Measurements from ENCODE around the gene SLC6A18.

The SLC6A18 gene

DNA sequence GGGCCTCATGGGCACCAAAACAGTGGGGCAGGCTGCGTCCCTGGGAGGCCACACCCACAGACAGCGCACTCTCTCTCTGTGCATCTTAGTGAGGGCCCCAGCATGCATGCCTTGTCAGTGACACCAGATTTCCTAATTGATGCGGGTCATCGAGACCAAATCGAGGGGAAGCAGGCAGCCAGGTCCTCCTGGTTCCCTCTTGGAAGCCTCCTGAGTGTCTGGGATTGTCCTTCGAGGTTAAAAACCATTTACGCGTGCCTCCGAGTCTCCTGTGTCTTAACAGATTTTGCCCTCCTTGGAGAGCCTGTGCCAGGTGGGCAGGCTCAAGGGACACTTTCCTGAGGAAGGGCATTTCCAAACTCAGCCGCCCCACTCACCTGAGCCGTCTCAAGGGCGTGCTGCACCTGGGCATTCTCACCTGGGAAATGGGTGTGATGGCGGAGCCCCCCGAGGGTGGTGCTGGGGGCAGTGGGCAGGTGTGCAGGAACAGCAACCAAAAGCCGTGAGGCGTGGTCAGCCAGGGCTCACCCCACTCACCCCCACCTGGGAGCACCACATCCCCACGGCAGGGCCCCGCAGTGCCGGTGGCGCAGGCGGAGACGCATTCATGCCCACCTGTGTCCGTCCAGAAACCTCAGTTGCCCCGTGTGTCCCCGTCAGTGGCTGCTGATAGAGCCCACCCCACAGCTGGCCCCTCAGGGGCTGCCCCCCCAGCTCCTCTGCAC, 21.1 kb upstream of the SLC6A18 start:
- DNase-seq, result no peak

DNA sequence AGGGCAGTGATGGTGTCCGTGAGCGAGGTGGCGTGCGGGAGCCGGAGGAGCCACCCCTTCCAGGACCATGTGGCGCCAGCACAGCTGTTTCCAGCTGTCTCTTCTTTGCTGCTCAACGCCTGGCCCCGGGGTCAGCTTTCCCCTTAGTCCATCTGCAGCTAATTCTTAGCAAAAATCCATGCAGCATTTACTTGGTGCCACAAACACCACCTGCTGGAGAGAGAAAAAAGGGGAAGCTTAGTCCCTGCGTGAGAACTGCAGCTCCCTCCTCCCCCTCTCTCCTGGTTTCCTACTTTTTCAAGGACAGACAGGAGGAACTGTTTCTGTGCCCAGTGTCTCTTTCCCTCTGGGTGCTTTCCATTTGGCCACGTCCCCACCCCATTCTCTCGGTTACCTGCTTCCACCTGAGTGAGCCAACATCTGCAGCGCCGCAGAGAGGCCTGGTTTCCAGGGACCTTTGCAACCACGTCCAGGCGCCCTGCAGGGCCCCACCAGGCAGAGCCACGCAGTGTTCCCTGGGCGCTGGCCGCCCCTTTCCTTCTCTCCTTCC, 20.4 kb upstream of the SLC6A18 start:
- DNase-seq, result no peak

DNA sequence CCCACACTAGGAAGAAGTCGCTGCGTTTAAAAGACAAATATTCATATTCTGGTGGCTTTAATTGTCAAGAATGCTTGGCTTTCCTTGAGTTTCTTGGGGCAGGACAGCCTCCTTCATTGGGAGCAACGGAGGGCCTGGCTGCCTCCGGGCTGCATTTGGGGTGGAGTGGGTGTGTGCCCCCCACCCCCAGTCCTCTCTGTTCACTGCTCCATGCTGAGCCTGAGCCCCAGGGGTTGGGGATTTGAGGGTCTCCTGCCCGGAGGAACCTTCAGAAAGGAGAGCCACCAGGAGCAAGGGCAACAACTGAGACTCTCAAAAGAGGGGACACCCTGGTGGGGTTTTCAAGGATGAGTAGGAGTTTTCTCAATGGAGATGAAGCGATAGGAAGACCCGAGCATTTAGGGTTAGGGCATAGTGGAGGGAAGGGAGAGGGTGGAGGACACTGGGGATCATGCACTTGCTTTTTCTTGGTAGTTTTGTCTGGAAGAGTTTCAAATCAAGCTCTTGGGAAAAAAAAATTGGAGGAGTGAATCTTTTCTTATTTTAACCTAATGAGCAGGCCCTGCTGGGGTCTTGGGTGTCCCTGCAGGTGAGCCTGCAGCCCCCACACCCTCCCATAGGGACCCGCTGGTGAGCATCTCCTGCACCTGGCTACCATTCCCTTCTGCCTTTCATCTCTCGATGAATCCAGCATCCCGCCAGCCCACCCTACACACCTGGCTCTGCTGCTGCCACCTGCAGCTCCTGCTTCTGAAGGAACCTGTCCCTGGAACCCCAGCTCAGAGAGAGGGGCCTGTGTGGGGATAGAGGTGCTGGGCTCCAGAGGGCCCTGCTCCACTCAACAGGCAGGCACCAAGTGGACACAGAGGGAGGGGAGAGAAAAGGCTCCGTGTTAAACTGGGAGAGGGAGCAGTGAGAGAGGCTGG, 19.7 kb upstream of the SLC6A18 start:
- DNase-seq, result no peak

DNA sequence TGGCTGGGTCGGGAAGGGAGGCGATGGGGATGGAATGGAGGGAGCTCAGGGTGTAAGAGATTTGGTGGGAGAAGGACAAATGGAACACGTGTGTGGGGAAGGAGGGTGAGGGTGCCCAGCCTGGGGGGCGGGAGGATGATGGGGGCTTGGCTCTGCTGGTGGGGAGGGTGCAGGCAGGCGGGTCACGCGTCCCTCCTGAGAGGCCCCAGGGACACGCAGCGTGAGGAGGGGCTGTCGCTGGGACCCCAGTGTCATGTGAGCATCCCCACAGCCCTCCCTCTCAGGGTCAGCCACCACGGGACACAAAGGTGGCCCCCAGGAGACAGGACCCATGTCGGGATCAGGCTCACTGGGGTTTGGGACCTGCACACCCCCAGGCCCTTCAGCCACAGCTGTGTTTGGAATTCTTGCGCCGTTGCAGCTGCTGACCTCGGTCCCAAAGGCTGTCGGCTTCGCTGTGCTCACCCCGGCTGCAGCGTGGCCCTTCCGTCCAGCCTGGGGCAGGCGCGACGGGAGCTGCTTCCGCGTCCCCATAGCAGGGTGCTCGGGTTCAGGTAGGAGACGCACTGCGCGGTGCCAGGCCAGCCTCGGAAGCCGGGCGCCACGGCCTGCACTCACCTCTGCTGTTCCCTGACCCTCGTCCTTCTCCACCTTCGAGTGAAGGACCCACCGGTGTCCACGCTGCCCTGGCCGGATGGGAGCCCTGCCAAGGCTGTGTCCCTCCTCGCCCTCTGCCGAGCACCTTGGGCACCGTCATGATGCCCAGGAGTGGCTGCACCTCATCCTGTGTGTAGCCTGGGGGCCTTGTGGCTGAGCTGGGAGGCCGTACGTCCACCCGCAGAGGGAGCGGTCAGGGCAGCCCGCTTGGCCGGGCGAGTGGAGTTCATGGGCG, 18.4 kb upstream of the SLC6A18 start:
- DNase-seq, result no peak

DNA sequence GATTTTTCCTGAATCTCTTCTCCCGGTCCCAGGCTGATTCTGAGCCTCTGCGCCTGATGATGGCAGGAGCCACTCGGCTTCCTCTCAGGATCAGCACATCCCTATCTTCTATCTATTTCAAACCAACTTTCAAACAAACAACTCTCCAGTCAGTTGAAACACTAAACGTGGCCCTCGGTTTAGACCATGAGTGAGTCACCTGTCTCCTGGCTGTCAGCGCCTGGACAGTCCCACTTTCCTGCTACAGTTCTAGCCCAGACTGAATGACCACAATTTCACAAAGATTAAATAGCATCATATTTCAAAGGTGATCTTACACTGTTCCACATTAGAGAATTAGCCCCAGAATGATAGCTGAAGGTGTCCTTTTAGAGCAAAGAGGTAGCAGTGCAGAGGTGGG, 17.6 kb upstream of the SLC6A18 start:
- no peak for DNase-seq

DNA sequence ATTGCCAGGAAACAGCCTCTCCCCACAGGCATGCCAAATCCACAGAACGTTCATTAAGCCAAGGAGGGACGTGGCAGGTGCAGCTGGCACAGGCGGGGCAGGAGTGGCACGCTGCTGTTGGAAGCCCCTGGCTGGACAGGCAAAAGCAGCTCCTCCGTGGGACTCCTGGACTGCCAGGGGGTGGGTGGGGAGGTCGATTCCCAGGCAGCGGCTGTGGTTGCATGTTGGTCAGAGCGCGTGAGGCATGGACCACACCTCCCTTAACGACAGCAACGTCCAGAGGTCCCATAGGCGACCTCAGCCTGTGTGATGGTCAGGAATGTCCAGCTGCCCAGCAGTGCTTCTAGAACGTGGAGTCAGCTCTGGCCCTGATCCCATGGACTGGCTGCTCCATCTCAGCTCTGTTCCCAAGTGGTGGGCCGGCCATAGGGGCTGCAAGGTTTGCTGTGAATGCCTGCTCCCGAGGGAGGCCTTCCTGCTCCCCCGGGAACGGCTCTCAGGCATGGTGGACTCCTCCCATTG, 16.9 kb upstream of the SLC6A18 start:
- DNase-seq, result no peak

DNA sequence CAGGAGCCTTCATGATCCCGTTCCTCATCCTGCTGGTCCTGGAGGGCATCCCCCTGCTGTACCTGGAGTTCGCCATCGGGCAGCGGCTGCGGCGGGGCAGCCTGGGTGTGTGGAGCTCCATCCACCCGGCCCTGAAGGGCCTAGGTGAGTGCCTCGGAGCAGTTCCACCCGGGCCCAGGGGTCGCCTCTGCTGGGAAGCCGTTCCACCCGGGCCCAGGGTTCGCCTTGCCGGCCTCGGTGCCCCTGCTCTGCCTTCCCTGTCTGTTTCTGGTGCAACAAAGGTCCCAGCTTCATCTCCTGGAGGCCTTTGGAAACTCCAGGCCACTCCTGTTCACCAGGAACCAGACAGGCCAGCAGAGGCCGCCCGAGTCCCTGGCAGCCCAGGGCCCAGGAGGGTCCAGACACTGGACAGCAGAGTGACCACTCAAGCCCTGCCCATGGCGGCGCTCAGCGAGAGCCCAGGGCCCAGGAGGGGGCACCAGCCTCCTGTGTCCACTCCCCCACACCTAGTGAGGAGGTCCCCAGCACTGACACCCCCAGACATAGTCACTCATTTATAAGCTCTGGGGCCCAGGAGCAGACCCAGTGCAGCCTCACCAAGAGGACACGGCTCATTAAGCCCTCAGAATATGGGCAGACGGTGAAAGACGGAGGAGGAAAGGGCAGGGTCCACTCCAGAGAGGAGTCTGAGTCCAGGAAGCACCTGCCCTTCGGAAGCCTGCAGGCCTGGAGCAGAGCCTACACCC, 16.3 kb upstream of the SLC6A18 start:
- DNase-seq, result no peak

DNA sequence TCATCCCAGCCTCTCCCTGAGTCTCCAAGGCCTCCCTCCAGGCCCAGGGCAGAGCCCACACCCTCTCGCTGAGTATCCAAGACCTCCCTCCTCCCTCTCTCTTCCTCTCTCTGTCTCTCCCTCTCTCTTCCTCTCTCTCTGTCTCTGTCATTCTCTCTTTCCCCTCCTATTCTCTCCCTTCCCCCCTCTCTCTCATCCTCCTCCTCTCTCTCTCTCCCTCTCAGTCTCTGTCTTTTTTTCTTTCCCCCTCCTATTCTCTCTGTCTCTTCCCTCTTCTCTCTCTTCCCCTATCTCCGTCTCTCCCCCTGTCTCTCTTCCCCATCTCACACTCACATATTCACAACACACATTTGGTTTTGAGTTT, 15.7 kb upstream of the SLC6A18 start:
- no peak for DNase-seq

DNA sequence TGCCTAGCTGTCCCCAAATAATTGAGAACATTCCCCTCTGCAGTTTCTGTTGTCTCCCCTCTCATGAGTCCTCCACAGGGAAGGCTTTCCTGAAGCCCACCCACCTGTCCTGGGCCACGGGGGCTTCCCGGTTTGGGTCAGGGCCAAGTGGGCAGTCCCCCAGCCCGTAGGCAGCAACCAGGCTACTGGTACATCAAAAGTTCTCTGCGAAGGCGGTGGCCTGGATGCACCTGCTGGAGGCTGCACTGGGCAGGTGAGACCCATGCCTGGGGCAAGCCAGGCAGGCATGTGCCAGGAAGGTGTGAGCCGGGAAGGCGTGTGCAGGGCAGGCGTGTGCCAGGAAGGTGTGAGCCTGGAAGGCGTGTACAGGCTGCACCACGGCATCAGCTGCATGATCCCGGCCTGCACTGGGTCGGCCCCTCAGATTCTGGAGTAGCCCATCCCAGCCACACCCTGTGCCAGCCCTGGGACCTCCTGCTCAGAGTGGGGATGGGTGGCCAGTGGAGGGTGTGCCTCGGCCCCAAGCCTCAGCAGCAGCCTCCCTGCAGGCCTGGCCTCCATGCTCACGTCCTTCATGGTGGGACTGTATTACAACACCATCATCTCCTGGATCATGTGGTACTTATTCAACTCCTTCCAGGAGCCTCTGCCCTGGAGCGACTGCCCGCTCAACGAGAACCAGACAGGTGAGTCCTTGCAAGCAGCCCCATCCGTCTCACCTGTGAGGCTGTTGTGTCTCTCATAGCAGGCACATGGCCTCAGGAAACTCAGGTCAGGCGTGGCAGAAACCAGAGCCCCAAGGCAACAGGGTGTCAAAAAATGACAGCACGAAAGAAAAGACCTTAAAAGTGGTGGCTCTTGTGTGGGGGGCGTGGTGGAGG, 15.0 kb upstream of the SLC6A18 start:
- no peak for DNase-seq

DNA sequence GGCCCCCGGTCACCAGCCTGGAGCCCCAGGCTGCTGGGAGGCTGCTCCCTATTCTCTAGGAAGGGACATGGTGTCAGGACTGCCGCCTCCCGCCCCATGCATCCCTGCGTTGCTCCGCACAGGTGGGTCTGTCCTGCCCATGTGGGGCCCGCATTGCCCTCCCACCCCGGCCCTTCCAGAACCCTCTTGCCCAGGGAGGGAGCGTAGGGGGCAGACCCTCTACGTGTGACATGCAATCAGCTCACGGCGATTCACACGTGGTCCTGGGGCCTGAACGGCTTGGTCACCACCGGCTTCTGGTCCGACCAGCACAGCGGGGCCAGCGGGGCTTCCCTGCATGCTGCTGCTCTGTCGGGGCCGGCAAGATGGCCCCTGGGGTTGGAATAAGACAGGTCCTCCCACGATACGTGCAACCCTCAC, 14.3 kb upstream of the SLC6A18 start:
- no peak for DNase-seq

DNA sequence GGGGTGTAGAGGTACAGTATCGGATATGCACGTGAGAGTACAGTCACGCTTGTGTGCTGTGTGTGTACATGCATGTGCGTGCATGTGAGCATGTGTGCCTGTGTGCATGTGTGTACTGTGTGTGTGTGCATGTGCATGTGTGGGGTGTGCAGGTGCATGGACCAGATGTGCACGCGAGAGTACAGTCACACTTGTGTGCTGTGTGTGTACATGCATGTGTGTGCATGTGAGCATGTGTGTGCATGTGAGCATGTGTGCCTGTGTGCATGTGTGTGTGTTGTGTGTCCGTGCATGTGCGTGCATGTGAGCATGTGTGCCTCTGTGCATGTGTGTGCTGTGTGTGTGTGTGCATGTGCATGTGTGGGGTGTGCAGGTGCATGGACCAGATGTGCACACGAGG, 13.5 kb upstream of the SLC6A18 start:
- DNase-seq, result no peak

DNA sequence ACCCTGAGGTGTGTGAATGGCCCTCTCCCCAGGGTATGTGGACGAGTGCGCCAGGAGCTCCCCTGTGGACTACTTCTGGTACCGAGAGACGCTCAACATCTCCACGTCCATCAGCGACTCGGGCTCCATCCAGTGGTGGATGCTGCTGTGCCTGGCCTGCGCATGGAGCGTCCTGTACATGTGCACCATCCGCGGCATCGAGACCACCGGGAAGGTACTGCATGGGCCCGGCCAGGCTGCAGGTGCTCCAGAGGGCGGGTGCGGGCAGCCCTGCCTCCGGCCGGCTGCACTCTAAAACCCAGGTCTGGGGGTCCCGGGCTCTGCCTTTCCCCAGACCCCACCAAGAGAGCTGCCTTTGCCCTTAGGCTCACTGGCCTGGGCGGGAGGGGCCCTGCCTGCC, 12.9 kb upstream of the SLC6A18 start:
- DNase-seq, result no peak

DNA sequence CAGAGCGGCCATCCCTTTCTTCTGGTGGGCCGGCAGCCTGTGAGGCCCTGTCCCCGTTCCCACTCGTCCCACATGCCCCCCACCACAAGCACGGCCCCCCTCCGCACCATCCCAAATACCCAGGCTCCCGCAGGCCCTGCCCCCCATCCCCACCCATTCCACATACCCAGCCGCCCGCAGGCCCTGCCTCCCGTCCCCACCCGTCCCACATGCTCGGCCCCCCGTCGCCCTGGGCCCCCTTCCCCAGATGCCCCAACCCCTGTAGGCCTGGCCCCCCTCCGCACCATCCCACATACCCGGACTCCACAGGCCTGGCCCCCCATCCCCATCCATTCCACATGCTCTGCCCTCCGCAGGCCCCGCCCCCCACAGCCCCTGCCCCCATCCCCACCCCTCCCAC, 12.3 kb upstream of the SLC6A18 start:
- no peak for DNase-seq

DNA sequence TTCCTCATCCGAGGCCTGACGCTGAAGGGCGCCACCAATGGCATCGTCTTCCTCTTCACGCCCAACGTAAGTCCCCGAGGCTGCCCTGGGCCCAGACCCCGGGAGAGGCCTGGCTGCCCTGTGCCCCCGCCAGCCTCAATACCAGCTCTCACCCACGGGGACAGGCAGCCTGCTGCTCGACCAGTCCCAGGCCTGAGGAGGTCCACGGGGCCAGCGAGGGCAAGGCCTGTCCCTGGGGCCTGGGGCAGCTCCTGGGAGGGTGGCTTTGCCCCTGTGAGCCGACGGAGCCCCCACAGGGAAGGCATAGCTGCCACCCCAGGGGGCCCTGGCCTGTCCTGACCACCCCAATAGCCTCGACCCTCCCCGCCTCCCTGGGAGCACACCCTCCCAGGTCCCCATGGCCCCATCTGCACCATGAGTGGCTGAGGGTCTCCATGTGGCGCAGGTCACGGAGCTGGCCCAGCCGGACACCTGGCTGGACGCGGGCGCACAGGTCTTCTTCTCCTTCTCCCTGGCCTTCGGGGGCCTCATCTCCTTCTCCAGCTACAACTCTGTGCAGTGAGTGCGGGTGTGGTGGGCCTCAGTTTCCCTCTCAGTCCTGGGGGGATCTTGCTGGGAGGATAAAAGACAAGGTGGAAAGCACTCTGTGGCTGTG, 11.5 kb upstream of the SLC6A18 start:
- DNase-seq, result no peak

DNA sequence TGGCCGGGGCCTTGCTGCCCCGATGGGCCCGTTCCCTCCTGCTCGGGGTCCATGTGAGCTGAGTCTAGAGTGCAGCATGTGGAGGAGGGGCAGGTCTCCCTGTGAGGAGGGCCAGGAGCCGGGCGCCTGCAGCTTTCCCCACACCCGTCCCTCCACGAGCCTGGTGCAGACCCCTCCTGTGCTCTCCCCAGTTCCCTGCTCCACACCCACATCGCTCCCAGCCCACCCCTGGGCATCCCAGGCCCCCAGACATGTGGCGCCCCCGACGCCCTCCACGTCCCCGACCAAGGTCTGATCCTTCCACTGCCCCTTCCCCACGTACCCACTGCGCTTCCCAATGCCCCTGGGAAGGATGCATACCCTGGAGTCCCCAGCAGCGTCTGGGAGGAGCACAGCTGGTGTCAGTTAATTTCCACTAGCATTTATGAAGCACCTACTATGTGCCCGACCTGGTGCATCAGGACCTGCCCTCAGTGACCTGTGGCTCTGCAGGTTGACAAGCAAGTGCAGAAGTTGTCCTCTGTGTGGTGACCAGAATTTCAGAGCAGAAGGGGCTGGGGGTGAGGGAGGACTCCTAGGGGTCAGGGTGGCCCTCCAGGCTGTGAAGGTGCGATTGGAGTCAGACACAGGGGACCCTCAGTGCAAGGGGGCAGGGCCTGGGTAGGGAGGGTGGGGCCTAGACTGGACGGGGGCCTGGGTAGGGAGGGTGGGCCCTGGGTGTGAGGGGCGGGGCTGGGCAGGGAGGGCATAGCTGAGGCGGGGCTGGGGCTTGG, 10.8 kb upstream of the SLC6A18 start:
- no peak for DNase-seq

DNA sequence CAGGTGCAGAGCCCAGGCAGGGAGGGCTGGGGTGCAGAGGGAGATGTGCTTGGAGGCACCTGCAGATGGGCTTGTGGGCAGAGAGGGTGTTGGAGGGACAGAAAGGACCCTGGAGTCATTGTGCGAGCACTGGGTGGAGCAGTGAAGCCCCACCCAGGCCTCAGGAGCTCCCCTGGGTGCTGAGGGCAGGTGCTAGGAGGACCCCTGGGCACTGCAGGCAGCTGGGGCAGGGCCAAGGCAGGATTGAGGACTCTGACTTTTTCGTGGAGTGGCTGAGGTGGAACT, 10.3 kb upstream of the SLC6A18 start:
- DNase-seq, result no peak

DNA sequence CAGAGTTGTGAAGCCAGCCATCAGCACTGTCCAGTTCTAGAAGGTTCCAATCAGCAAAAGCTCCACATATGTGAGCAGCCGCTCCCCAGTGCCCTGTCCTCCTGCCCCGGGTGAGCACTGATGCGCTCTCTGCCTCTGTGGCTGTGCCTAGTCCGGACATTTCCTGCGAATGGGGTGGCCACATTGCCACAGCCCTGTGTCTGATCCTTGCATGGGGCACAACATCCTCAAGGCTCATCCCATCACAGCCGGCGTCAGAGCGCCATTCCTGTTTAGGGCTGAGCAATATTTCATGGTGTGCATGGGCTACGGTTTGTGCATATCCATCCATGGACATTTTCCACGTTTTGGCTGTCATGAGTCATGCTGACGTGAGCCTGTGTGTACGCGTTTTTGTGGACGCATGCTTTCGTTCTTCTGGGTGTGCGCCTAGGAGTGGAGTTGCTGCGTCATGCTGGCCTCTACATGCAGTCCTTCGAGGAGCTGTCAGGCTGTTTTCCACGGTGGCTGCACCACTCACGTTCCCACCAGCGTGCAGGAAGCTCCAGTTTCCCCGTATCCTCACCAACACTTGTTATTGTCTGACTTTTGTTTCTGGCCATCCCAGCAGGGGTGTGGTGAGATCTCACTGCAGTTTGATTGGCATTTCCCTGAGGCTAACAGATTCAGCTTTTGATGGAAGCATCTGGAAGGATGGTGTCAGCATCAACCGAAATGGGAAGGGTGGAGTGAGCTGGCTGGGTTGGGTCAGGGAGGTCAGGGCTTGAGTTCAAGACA, 9.7 kb upstream of the SLC6A18 start:
- DNase-seq, result no peak

DNA sequence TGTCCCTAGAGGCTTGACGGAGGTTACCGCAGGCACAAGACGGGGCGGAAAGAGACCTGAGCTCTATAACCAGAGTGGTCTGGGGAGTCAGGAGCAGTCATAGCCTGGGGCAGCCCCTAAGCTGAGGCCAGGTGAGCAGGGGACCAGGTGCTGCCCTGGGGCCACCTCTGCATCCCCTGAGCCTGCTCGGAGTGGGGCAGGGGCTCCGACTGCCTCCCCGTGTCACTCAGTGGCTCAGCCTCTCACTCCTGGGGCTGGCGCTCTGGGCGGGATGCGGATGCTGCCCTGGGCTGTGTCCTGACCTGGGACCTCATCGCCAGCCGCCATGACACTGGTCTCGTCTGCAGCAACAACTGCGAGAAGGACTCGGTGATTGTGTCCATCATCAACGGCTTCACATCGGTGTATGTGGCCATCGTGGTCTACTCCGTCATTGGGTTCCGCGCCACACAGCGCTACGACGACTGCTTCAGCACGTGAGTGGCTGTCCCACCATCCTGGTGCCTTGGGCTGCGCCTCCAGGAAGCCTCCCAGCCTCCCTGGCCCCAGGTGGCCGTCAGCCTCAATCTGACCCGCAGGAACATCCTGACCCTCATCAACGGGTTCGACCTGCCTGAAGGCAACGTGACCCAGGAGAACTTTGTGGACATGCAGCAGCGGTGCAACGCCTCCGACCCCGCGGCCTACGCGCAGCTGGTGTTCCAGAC, 8.8 kb upstream of the SLC6A18 start:
- no peak for DNase-seq
